ENCODE measurements around the gene FGFBP2. TPM values are rescaled to one million over a fixed set of nuclear protein-coding genes. Genes with fewer than 3 reads are reported as not detected.

FGFBP2 gene
- total RNA-seq, 1 donor from 2014 or later: not detected

GRCh38 chr4:15989424-15989823, 26.4 kb upstream of the FGFBP2 start:
- H3K4me1 ChIP-seq (ENCODE audit: insufficient read depth, low read length): no peaks in the 10 kb centered on the region
- no peak overlapping the region for H3K9ac ChIP-seq (ENCODE audit: low read length)
- H3K4me3 ChIP-seq (ENCODE audit: insufficient read depth, low read depth, low read length): no peak overlapping the region
- H3K9me3 ChIP-seq (ENCODE audit: insufficient read depth, low read depth, low read length): no peaks in the 10 kb centered on the region
- no peaks in the 10 kb centered on the region for H3K79me2 ChIP-seq (ENCODE audit: insufficient read depth, low read length)
- H3K4me2 ChIP-seq (ENCODE audit: low read length): no peak overlapping the region
- no peak overlapping the region for H3K27ac Mint-ChIP-seq (ENCODE audit: unreplicated experiment)
- DNase-seq (ENCODE audit: low read depth) (no peak), FAIRE-seq (no peak)
- H3K27me3 Mint-ChIP-seq (ENCODE audit: low read depth, unreplicated experiment): no peaks in the 10 kb centered on the region
- TF ChIP-seq CTCF (IDR thresholded peaks at IDR 0.05; ENCODE audit: insufficient read depth, low read depth, low read length): no peak
- TF ChIP-seq EZH2 (IDR thresholded peaks at IDR 0.05; ENCODE audit: insufficient read depth, low read length): no peak
- H3K27ac ChIP-seq (ENCODE audit: low read depth, low read length): no peak overlapping the region
- H4K20me1 ChIP-seq (ENCODE audit: insufficient read depth, low read length): no peaks in the 10 kb centered on the region
- H3K36me3 ChIP-seq (ENCODE audit: insufficient read depth, low read length): no peaks in the 10 kb centered on the region
- no peak overlapping the region for H2AFZ ChIP-seq (ENCODE audit: low read depth, low read length)
- no peaks in the 10 kb centered on the region for H3K9me3 Mint-ChIP-seq (ENCODE audit: unreplicated experiment)
- peaks cover 2% of the 10 kb centered on the region for H3K4me1 Mint-ChIP-seq (ENCODE audit: low read depth, unreplicated experiment)
- peaks cover 15% of the 10 kb centered on the region for H3K36me3 Mint-ChIP-seq (ENCODE audit: low read depth, unreplicated experiment)
- peaks cover 5% of the 10 kb centered on the region for H3K27me3 ChIP-seq (ENCODE audit: insufficient read depth, low read length)
- no peak overlapping the region for H3K4me3 Mint-ChIP-seq (ENCODE audit: unreplicated experiment)

- Histone ChIP-seq H3K4me2 (ENCODE audit: low read length) (no peak overlapping the region), H3K4me1 (ENCODE audit: insufficient read depth, low read length) (peaks cover 4% of the 10 kb centered on the region), H3K36me3 (ENCODE audit: insufficient read depth, low read length) (no peaks in the 10 kb centered on the region), H3K27me3 (ENCODE audit: insufficient read depth, low read length) (peaks cover 2% of the 10 kb centered on the region), H4K20me1 (ENCODE audit: insufficient read depth, low read length) (no peaks in the 10 kb centered on the region), H3K79me2 (ENCODE audit: insufficient read depth, low read length) (no peaks in the 10 kb centered on the region), H3K9ac (ENCODE audit: low read length) (no peak overlapping the region), H2AFZ (ENCODE audit: low read depth, low read length) (no peak overlapping the region), H3K27ac (ENCODE audit: low read depth, low read length) (no peak overlapping the region), H3K9me3 (ENCODE audit: insufficient read depth, low read depth, low read length) (no peaks in the 10 kb centered on the region), H3K4me3 (ENCODE audit: insufficient read depth, low read depth, low read length) (no peak overlapping the region)
- no peak overlapping the region for H3K27ac Mint-ChIP-seq (ENCODE audit: unreplicated experiment)
- peaks cover 10% of the 10 kb centered on the region for H3K4me1 Mint-ChIP-seq (ENCODE audit: low read depth, unreplicated experiment)
- TF ChIP-seq CTCF (IDR thresholded peaks at IDR 0.05; ENCODE audit: insufficient read depth, low read depth, low read length): no peak
- no peak for TF ChIP-seq EZH2 (IDR thresholded peaks at IDR 0.05; ENCODE audit: insufficient read depth, low read length)
- peaks cover 12% of the 10 kb centered on the region for H3K36me3 Mint-ChIP-seq (ENCODE audit: low read depth, unreplicated experiment)
- FAIRE-seq (no peak), DNase-seq (ENCODE audit: low read depth) (no peak)
- no peaks in the 10 kb centered on the region for H3K9me3 Mint-ChIP-seq (ENCODE audit: unreplicated experiment)
- H3K4me3 Mint-ChIP-seq (ENCODE audit: unreplicated experiment): no peak overlapping the region
- H3K27me3 Mint-ChIP-seq (ENCODE audit: low read depth, unreplicated experiment): no peaks in the 10 kb centered on the region
Measured at GRCh38 chr4:15988222-15988621, 25.2 kb upstream of the FGFBP2 start.

- Mint-ChIP-seq H3K36me3 (ENCODE audit: low read depth, unreplicated experiment) (peaks cover 16% of the 10 kb centered on the region), H3K9me3 (ENCODE audit: unreplicated experiment) (no peaks in the 10 kb centered on the region), H3K4me1 (ENCODE audit: low read depth, unreplicated experiment) (peaks cover 20% of the 10 kb centered on the region), H3K4me3 (ENCODE audit: unreplicated experiment) (no peak overlapping the region), H3K27ac (ENCODE audit: unreplicated experiment) (no peak overlapping the region), H3K27me3 (ENCODE audit: low read depth, unreplicated experiment) (no peaks in the 10 kb centered on the region)
- no peaks in the 10 kb centered on the region for H3K9me3 ChIP-seq (ENCODE audit: insufficient read depth, low read depth, low read length)
- FAIRE-seq (no peak), DNase-seq (ENCODE audit: low read depth) (no peak)
- H3K79me2 ChIP-seq (ENCODE audit: insufficient read depth, low read length): no peaks in the 10 kb centered on the region
- H3K9ac ChIP-seq (ENCODE audit: low read length): no peak overlapping the region
- H3K27ac ChIP-seq (ENCODE audit: low read depth, low read length): no peak overlapping the region
- no peaks in the 10 kb centered on the region for H3K36me3 ChIP-seq (ENCODE audit: insufficient read depth, low read length)
- H4K20me1 ChIP-seq (ENCODE audit: insufficient read depth, low read length): no peaks in the 10 kb centered on the region
- H3K4me1 ChIP-seq (ENCODE audit: insufficient read depth, low read length): peaks cover 10% of the 10 kb centered on the region
- H2AFZ ChIP-seq (ENCODE audit: low read depth, low read length): no peak overlapping the region
- no peak for TF ChIP-seq EZH2 (IDR thresholded peaks at IDR 0.05; ENCODE audit: insufficient read depth, low read length)
- no peak for TF ChIP-seq CTCF (IDR thresholded peaks at IDR 0.05; ENCODE audit: insufficient read depth, low read depth, low read length)
- no peak overlapping the region for H3K4me2 ChIP-seq (ENCODE audit: low read length)
- H3K27me3 ChIP-seq (ENCODE audit: insufficient read depth, low read length): no peaks in the 10 kb centered on the region
- no peak overlapping the region for H3K4me3 ChIP-seq (ENCODE audit: insufficient read depth, low read depth, low read length)
Measured at GRCh38 chr4:15986907-15987306, 23.9 kb upstream of the FGFBP2 start.

Data from astrocyte (in vitro differentiated cells and primary cell).